Measurements from ENCODE around the gene FURIN. TPM values are rescaled to one million over a fixed set of nuclear protein-coding genes. Genes with fewer than 3 reads are reported as not detected.

Gene FURIN
- total and polyA plus RNA-seq, 2 of the 4 experiments (the other 2 are of a cell fraction) = 34.8 to 54.3 TPM

DNA sequence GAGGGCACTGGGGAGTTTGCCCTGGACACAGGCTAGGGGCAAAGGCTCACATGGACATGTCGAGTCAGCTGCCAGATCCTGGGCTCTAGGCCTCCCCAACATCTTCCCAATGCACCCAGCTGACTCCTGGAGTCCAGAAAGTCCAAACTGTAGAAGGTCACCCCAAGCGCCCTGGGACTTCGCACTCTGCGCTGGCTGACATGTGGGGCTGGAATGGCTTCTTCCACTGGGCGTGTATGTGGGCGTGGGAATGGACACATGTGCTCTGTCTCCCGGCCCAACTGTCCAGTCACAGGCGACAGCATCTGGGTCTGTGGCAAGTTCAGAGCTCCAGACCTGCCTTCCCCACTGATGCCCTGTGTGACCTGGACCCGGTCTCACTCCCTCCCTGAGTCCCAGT lies 13.2 kb upstream of the FURIN start:
- H2BK15ac ChIP-seq (ENCODE audit: low read depth, low read length) = no peak overlapping the region
- no peak overlapping the region for H3K4me3 ChIP-seq (ENCODE audit: insufficient read depth, low read depth, low read length)
- H3K36me3 ChIP-seq (ENCODE audit: control insufficient read depth, insufficient read depth, low read length) = no peaks in the 10 kb centered on the region
- no peaks in the 10 kb centered on the region for H3K9me3 ChIP-seq (ENCODE audit: control insufficient read depth, insufficient read depth, low read length)
- peaks cover 8% of the 10 kb centered on the region for H3K4me1 ChIP-seq (ENCODE audit: control insufficient read depth, insufficient read depth, low read length)
- H4K8ac ChIP-seq (ENCODE audit: low read depth in 2 of 2, low read length in 2 of 2) = no peak overlapping the region
- 81% methylated on average over 3 of the region's 9 CpGs; no CpG with 5 or more reads in 1 of the 2 experiments for WGBS, 2 experiments (ENCODE audit: extremely low coverage in 2 of 2, insufficient read length in 1 of 2)
- no peak overlapping the region for H3K56ac ChIP-seq (ENCODE audit: extremely low read depth, insufficient read depth, low read length)
- H4K20me1 ChIP-seq (ENCODE audit: insufficient read depth, low read length) = no peaks in the 10 kb centered on the region
- dilution Hi-C loops (cut with HindIII; ENCODE audit: low sequenced_read_pairs, unreplicated experiment) (no loop called here), intact Hi-C loops (cut with micrococcal nuclease) (no loop called here), in situ Hi-C loops (cut with MboI; ENCODE audit: low sequenced_read_pairs) (no loop called here)
- H3K9ac ChIP-seq (ENCODE audit: low read depth, low read length) = no peak overlapping the region
- no peak for TF ChIP-seq RAD21 (IDR thresholded peaks at IDR 0.05; ENCODE audit: low read length)
- TF ChIP-seq SMC3 (IDR thresholded peaks at IDR 0.05; ENCODE audit: low read depth, low read length) = no peak
- TF ChIP-seq FOS (IDR thresholded peaks at IDR 0.05; ENCODE audit: low read depth, low read length) = no peak
- no peak for TF ChIP-seq MAZ (IDR thresholded peaks at IDR 0.05; ENCODE audit: borderline replicate concordance, low read depth, low read length)
- TF ChIP-seq, protein P1, sequence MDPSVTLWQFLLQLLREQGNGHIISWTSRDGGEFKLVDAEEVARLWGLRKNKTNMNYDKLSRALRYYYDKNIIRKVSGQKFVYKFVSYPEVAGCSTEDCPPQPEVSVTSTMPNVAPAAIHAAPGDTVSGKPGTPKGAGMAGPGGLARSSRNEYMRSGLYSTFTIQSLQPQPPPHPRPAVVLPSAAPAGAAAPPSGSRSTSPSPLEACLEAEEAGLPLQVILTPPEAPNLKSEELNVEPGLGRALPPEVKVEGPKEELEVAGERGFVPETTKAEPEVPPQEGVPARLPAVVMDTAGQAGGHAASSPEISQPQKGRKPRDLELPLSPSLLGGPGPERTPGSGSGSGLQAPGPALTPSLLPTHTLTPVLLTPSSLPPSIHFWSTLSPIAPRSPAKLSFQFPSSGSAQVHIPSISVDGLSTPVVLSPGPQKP (IDR thresholded peaks at IDR 0.05; ENCODE audit: borderline replicate concordance, low read depth, low read length) = no peak
- no peak for TF ChIP-seq BHLHE40 (IDR thresholded peaks at IDR 0.05; ENCODE audit: low read depth, low read length)
- no peak for TF ChIP-seq CEBPB (IDR thresholded peaks at IDR 0.05; ENCODE audit: low read depth, low read length)
- TF ChIP-seq POLR2A (IDR thresholded peaks at IDR 0.05; ENCODE audit: low read depth, low read length) = no peak
- TF ChIP-seq CHD1 (IDR thresholded peaks at IDR 0.05; ENCODE audit: low read depth, low read length) = no peak
- TF ChIP-seq, protein P2, sequence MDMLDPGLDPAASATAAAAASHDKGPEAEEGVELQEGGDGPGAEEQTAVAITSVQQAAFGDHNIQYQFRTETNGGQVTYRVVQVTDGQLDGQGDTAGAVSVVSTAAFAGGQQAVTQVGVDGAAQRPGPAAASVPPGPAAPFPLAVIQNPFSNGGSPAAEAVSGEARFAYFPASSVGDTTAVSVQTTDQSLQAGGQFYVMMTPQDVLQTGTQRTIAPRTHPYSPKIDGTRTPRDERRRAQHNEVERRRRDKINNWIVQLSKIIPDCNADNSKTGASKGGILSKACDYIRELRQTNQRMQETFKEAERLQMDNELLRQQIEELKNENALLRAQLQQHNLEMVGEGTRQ (IDR thresholded peaks at IDR 0.05; ENCODE audit: low read depth, low read length) = no peak
- TF ChIP-seq RCOR1 (IDR thresholded peaks at IDR 0.05; ENCODE audit: insufficient replicate concordance, low read length) = no peak
- no peak for TF ChIP-seq NFE2L2 (IDR thresholded peaks at IDR 0.05; ENCODE audit: low read depth, low read length)
- TF ChIP-seq, protein P3, sequence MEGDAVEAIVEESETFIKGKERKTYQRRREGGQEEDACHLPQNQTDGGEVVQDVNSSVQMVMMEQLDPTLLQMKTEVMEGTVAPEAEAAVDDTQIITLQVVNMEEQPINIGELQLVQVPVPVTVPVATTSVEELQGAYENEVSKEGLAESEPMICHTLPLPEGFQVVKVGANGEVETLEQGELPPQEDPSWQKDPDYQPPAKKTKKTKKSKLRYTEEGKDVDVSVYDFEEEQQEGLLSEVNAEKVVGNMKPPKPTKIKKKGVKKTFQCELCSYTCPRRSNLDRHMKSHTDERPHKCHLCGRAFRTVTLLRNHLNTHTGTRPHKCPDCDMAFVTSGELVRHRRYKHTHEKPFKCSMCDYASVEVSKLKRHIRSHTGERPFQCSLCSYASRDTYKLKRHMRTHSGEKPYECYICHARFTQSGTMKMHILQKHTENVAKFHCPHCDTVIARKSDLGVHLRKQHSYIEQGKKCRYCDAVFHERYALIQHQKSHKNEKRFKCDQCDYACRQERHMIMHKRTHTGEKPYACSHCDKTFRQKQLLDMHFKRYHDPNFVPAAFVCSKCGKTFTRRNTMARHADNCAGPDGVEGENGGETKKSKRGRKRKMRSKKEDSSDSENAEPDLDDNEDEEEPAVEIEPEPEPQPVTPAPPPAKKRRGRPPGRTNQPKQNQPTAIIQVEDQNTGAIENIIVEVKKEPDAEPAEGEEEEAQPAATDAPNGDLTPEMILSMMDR (conservative IDR thresholded peaks at IDR 0.05; ENCODE audit: low read depth, low read length) = no peak
- no peak for TF ChIP-seq MAFK (IDR thresholded peaks at IDR 0.05; ENCODE audit: low read depth, low read length)
- no peak for TF ChIP-seq RFX5 (IDR thresholded peaks at IDR 0.05; ENCODE audit: low read depth, low read length)
- no peak for TF ChIP-seq MXI1 (IDR thresholded peaks at IDR 0.05; ENCODE audit: borderline replicate concordance, low read depth, low read length)
- H3K27me3 ChIP-seq (ENCODE audit: control insufficient read depth, insufficient read depth, low read length) = no peaks in the 10 kb centered on the region
- H3K18ac ChIP-seq (ENCODE audit: low read depth, low read length) = no peak overlapping the region
- ChIA-PET POLR2A (ENCODE audit: unreplicated experiment) (no interaction called here), CTCF (no interaction called here)
- no peak overlapping the region for H4K5ac ChIP-seq (ENCODE audit: low read depth, low read length)
- H2AK5ac ChIP-seq (ENCODE audit: low read depth, low read length) = no peak overlapping the region
- peaks cover 3% of the 10 kb centered on the region; the same call in 1 of the 2 replicates for H3K9me1 ChIP-seq (ENCODE audit: insufficient read depth, low read length)
- H2AK9ac ChIP-seq (replicated peaks; ENCODE audit: low read depth, low read length, poor library complexity) = no peak overlapping the region
- no TSS peak for BruUV-seq (replicated peaks)
- ATAC-seq (ENCODE audit: low read depth) (no peak), DNase-seq (no peak)
- no peak overlapping the region for H4K91ac ChIP-seq (ENCODE audit: insufficient read depth, low read depth, low read length)
- no peak overlapping the region for H3K23ac ChIP-seq (ENCODE audit: low read depth, low read length)
- no peak overlapping the region for H3K4ac ChIP-seq (ENCODE audit: low read depth, low read length)
- H3K14ac ChIP-seq (replicated peaks; ENCODE audit: low read depth, low read length) = no peak overlapping the region
- no peak overlapping the region for H3K27ac ChIP-seq (ENCODE audit: insufficient read depth, low read length)
- H2AFZ ChIP-seq (replicated peaks; ENCODE audit: low read length, poor library complexity) = no peak overlapping the region
- H2BK5ac ChIP-seq (ENCODE audit: low read depth, low read length, poor library complexity, severe bottlenecking) = no peak overlapping the region
- H2BK20ac ChIP-seq (ENCODE audit: low read depth, low read length) = no peak overlapping the region
- no peak overlapping the region for H3K4me2 ChIP-seq (ENCODE audit: low read depth, low read length)
- H2BK120ac ChIP-seq (ENCODE audit: low read depth, low read length) = no peak overlapping the region
- H3K79me1 ChIP-seq (ENCODE audit: low read depth in 1 of 2, low read length in 2 of 2) = no peaks in the 10 kb centered on the region

Data from IMR-90 (cell line).